Measurements from ENCODE around the gene ARMC5.

GRCh38 chr16:31428279-31428597 is 31.1 kb upstream of the ARMC5 start, which contains the start of gene COX6A2:
- TF ChIP-seq EZH2phosphoT487 (IDR thresholded peaks at IDR 0.05; ENCODE audit: low read length): no peak
- TF ChIP-seq CTCF (IDR thresholded peaks at IDR 0.05; ENCODE audit: low read length): no peak
